SH-SY5Y (cell line): Measurements from ENCODE around the gene LDB3.

Source experiments
- GATA2 ChIP-seq: IDR thresholded peaks from 2 replicates; pipeline ENCODE4 v1.6.1; 2011; ENCODE audit warnings: mild to moderate bottlenecking, low read depth, low read length
- GATA3 ChIP-seq: IDR thresholded peaks from 2 replicates; pipeline ENCODE4 v1.6.1; 2011; ENCODE audit warnings: low read depth, mild to moderate bottlenecking, low read length, moderate library complexity

GRCh38 chr10:86690231-86690630 is 21.9 kb downstream of the LDB3 start:
- no peak for TF ChIP-seq GATA2
- TF ChIP-seq GATA3: no peak
